Peyer's patch (tissue), 4 donors: ENCODE measurements around the gene PLPP7. TPM values are rescaled to one million over a fixed set of nuclear protein-coding genes. Genes with fewer than 3 reads are reported as not detected.
A peak's percentile ranks its signal among the peaks of the same experiment; 100 is the strongest.
"Not testable (repeated sequence)": the region's sequence is repeated elsewhere in the genome, so short reads cannot be mapped to it uniquely, and the experiment has no call there.

ENCODE experiments used
- DNase-seq, 3 donors: peaks; one replicate each; pipeline ENCODE4 v3.0.0-alpha.2; 2017 to 2019
- H3K27ac ChIP-seq, 4 donors: fragments of 200-600 bp; sonication (generic); one replicate each; pipeline ENCODE4 v1.5.1; 2016 to 2019
- H3K27me3 ChIP-seq, 2 donors: fragments of 200-600 bp; sonication (generic); one replicate each; pipeline ENCODE4 v1.5.1; 2019
- H3K36me3 ChIP-seq, 3 donors: fragments of 200-600 bp; sonication (generic); one replicate each; pipeline ENCODE4 v1.5.1; 2016 to 2019
- H3K4me1 ChIP-seq, 4 donors: fragments of 200-600 bp; sonication (generic); one replicate each; pipeline ENCODE4 v1.5.1; 2016 to 2019
- H3K4me3 ChIP-seq, 4 donors: fragments of 200-600 bp; sonication (generic); 1 replicate in 3 of 4; 2 replicates in 1 of 4; pipeline ENCODE4 v1.5.1; 2016 to 2019; ENCODE audit warnings: mild to moderate bottlenecking in 1 of 4
- H3K9me3 ChIP-seq, 4 donors: fragments of 200-600 bp; sonication (generic); one replicate each; pipeline ENCODE4 v1.5.1; 2016 to 2019; ENCODE audit warnings: mild to moderate bottlenecking in 1 of 4
- POLR2A ChIP-seq, 2 donors: fragments of 450-650 bp; IDR thresholded peaks; one replicate each; pipeline ENCODE4 v1.5.1; 2017; ENCODE audit warnings: antibody characterized with exemption in 2 of 2, mild to moderate bottlenecking in 2 of 2, moderate library complexity in 2 of 2
- total RNA-seq, 4 donors: library from RNA; depleted of rRNA; stranded (reverse); fragments of >200 nt; gene quantifications; one replicate each; pipeline ENCODE4 v1.1.0, GENCODE V29; 2016
- TF ChIP-seq, protein P1 (sequence below), 6 experiments: fragments of 450-650 bp in 4 of 6; fragments of 200-600 bp in 2 of 6; sonication (generic) in 1 of 6; IDR thresholded peaks; one replicate each; pipeline ENCODE4 v1.5.1; 2017 to 2019; ENCODE audit warnings: antibody characterized with exemption in 6 of 6, mild to moderate bottlenecking in 3 of 6, moderate library complexity in 1 of 6

The PLPP7 gene
- total RNA-seq, 4 donors from 2014 or later: 1.3 to 3.3 (median 2.4) TPM

GRCh38 chr9:131263701-131264100, 25.8 kb upstream of the PLPP7 start:
- no peak overlapping the region for H3K4me3 ChIP-seq
- peak overlapping the region in 1 of 4 donors; percentile 50 for H3K27ac ChIP-seq
- H3K4me1 ChIP-seq: peaks cover 0 to 9% (median 2%) of the 10 kb centered on the region in 4 donors
- no peak for TF ChIP-seq POLR2A (IDR thresholded peaks at IDR 0.05)
- TF ChIP-seq, protein P1, sequence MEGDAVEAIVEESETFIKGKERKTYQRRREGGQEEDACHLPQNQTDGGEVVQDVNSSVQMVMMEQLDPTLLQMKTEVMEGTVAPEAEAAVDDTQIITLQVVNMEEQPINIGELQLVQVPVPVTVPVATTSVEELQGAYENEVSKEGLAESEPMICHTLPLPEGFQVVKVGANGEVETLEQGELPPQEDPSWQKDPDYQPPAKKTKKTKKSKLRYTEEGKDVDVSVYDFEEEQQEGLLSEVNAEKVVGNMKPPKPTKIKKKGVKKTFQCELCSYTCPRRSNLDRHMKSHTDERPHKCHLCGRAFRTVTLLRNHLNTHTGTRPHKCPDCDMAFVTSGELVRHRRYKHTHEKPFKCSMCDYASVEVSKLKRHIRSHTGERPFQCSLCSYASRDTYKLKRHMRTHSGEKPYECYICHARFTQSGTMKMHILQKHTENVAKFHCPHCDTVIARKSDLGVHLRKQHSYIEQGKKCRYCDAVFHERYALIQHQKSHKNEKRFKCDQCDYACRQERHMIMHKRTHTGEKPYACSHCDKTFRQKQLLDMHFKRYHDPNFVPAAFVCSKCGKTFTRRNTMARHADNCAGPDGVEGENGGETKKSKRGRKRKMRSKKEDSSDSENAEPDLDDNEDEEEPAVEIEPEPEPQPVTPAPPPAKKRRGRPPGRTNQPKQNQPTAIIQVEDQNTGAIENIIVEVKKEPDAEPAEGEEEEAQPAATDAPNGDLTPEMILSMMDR (IDR thresholded peaks at IDR 0.05): no peak
- H3K36me3 ChIP-seq: peaks cover 0 to 14% (median 0%) of the 10 kb centered on the region in 3 donors
- no peak for DNase-seq
- H3K9me3 ChIP-seq: no peaks in the 10 kb centered on the region
- H3K27me3 ChIP-seq: no peaks in the 10 kb centered on the region

GRCh38 chr9:131264231-131264630, 25.3 kb upstream of the PLPP7 start:
- Histone ChIP-seq H3K4me1 (peaks cover 0 to 9% (median 2%) of the 10 kb centered on the region in 4 donors), H3K36me3 (peaks cover 0 to 14% (median 0%) of the 10 kb centered on the region in 3 donors), H3K27ac (peak overlapping the region in 2 of 4 donors; percentile 25 to 50), H3K4me3 (no peak overlapping the region), H3K9me3 (no peaks in the 10 kb centered on the region), H3K27me3 (no peaks in the 10 kb centered on the region)
- peak in 1 of 3 donors; percentile 47 for DNase-seq
- TF ChIP-seq, protein P1 (IDR thresholded peaks at IDR 0.05): no peak
- no peak for TF ChIP-seq POLR2A (IDR thresholded peaks at IDR 0.05)

GRCh38 chr9:131266266-131267229, 23.0 kb upstream of the PLPP7 start:
- TF ChIP-seq, protein P1 (IDR thresholded peaks at IDR 0.05): no peak
- no peak for TF ChIP-seq POLR2A (IDR thresholded peaks at IDR 0.05)
- no peak overlapping the region for H3K4me3 ChIP-seq
- H3K9me3 ChIP-seq: no peaks in the 10 kb centered on the region
- H3K36me3 ChIP-seq: no peaks in the 10 kb centered on the region
- peak in 1 of 3 donors; percentile 31 for DNase-seq
- H3K27me3 ChIP-seq: no peaks in the 10 kb centered on the region
- peak overlapping the region; percentile 9 to 92 (median 36) for H3K27ac ChIP-seq
- peaks cover 0 to 14% (median 9%) of the 10 kb centered on the region in 4 donors for H3K4me1 ChIP-seq

DNA sequence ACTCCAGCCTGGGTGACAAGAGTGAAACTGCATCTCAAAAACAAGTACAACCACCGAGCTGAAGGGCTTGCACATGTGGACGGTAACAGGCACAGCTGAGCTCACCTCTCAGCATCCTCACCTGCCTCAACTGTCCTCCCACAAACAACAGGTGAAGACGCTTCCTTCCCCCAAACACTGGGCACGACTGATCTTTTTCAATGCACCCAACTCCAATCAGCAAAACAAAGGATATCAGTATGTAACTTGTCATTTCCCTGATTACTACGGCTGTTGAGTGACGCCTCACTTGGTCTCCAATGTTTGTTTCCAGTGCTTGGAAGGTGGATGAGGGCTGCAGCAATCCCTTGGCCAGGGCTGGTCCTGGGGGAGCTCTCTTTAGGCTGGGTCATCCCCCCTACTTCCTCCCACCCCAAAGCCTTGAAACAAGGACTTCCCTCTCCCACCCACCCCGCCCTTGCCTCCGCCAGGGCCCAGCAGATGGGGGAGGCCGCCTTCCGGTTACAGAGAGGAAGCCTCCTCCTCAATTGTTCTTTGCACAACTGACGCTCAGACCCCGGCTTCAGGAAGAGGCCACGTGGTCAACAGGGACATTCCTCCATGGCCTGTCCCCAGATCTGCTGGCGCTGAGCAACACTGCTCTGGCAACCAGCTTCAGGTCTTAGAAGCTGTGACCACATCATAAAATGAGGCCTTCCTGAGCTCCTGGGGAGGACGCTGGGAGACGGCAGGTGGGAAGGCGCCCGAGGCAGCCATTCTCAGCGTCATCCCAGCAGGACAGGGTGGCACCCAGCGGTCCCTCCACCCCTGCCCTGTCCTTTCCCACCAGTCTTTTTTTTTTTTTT, 19.1 kb upstream of the PLPP7 start:
- TF ChIP-seq, protein P1 (IDR thresholded peaks at IDR 0.05): no peak
- H3K36me3 ChIP-seq: no peaks in the 10 kb centered on the region
- no peaks in the 10 kb centered on the region for H3K27me3 ChIP-seq
- peaks cover 0 to 17% (median 13%) of the 10 kb centered on the region in 4 donors for H3K4me1 ChIP-seq
- DNase-seq: peak; percentile 54 to 88 (median 86)
- peak overlapping the region; percentile 9 to 38 (median 16) for H3K4me3 ChIP-seq
- H3K9me3 ChIP-seq: no peaks in the 10 kb centered on the region
- peak overlapping the region; percentile 79 to 92 (median 82) for H3K27ac ChIP-seq

- peak overlapping the region; percentile 79 to 92 (median 82) for H3K27ac ChIP-seq
- peaks cover 0 to 14% (median 12%) of the 10 kb centered on the region in 4 donors for H3K4me1 ChIP-seq
- not testable (repeated sequence) for DNase-seq, H3K36me3 ChIP-seq, H3K27me3 ChIP-seq, H3K9me3 ChIP-seq
- peak overlapping the region in 3 of 4 donors; percentile 9 to 38 (median 22) for H3K4me3 ChIP-seq
Observed at GRCh38 chr9:131271016-131271273, 18.6 kb upstream of the PLPP7 start.
